Activated CD8-positive, alpha-beta T cell treated with anti-CD3 and anti-CD28 coated beads for 36 hours (primary cell): ENCODE measurements around the gene SPO11. TPM values are rescaled to one million over a fixed set of nuclear protein-coding genes. Genes with fewer than 3 reads are reported as not detected.

Source experiments
- ATAC-seq: fragments of 200-7000 bp; cut with Tn5 transposase; one replicate; pipeline ENCODE4 v1.10.0; 2021; ENCODE audit warnings: mild to moderate bottlenecking, moderate library complexity
- CTCF ChIA-PET: fragments of 350-600 bp; sonication (Branson Sonifier 250); formaldehyde crosslinking; loops from one replicate; lab custom pipeline; 2021; ENCODE audit warnings: antibody characterized with exemption; lab: Charles Lee
- POLR2A ChIA-PET: fragments of 350-600 bp; sonication (Branson Sonifier 250); formaldehyde crosslinking; loops from one replicate; lab custom pipeline; 2021; ENCODE audit warnings: antibody characterized with exemption; lab: Charles Lee
- DNase-seq: peaks from one replicate; pipeline ENCODE4 v3.0.0-alpha.2; 2020
- H3K27ac Mint-ChIP-seq: one replicate; pipeline ENCODE4 v1.8.0; 2021; ENCODE audit warnings: mild to moderate bottlenecking, mixed read lengths
- H3K27me3 Mint-ChIP-seq: one replicate; pipeline ENCODE4 v1.8.0; 2021; ENCODE audit warnings: mixed read lengths
- H3K36me3 Mint-ChIP-seq: one replicate; pipeline ENCODE4 v1.8.0; 2021; ENCODE audit warnings: low read depth, mixed read lengths
- H3K4me1 Mint-ChIP-seq: one replicate; pipeline ENCODE4 v1.8.0; 2021; ENCODE audit warnings: low read depth, mixed read lengths
- H3K4me3 Mint-ChIP-seq: one replicate; pipeline ENCODE4 v1.8.0; 2021; ENCODE audit warnings: mild to moderate bottlenecking, moderate library complexity, mixed read lengths
- H3K9me3 Mint-ChIP-seq: one replicate; pipeline ENCODE4 v1.8.0; 2021; ENCODE audit warnings: mixed read lengths
- CTCF ChIP-seq: fragments of 200-600 bp; IDR thresholded peaks from one replicate; pipeline ENCODE4 v1.8.0; 2022; ENCODE audit warnings: antibody characterized with exemption, mild to moderate bottlenecking
- intact Hi-C: fragments of 100-400 bp; cut with micrococcal nuclease; formaldehyde crosslinking; loops from one replicate; pipeline ENCODE4 v1.10.0; 2022
- total RNA-seq, 2 experiments: library from RNA; stranded (reverse); gene quantifications; one replicate each; pipeline ENCODE4 v1.2.3, GENCODE V29; 2021

The SPO11 gene
- total RNA-seq, 2 experiments from 2014 or later = not detected

- ChIA-PET CTCF (interaction anchor here (1.4 kb wide), 1 partner anchor 11 kb away, joined by 6 read pairs; no protein-coding TSS in a partner anchor), POLR2A (no interaction called here)
- peaks cover 56% of the 10 kb centered on the region for H3K36me3 Mint-ChIP-seq
- no peak for ATAC-seq
- no peaks in the 10 kb centered on the region for H3K9me3 Mint-ChIP-seq
- H3K27me3 Mint-ChIP-seq = no peaks in the 10 kb centered on the region
- peak overlapping the region; percentile 6 for H3K27ac Mint-ChIP-seq
- H3K4me3 Mint-ChIP-seq = no peak overlapping the region
- no peak for DNase-seq
- intact Hi-C loops = no loop called here
- H3K4me1 Mint-ChIP-seq = peaks cover 16% of the 10 kb centered on the region
- TF ChIP-seq CTCF = no peak
Observed at GRCh38 chr20:57371363-57371762, 41.8 kb downstream of the SPO11 start.

GRCh38 chr20:57372157-57372556 lies 42.6 kb downstream of the SPO11 start:
- no peak for DNase-seq
- Mint-ChIP-seq H3K36me3 (peaks cover 54% of the 10 kb centered on the region), H3K4me1 (peaks cover 16% of the 10 kb centered on the region), H3K9me3 (no peaks in the 10 kb centered on the region), H3K27ac (no peak overlapping the region), H3K27me3 (no peaks in the 10 kb centered on the region), H3K4me3 (no peak overlapping the region)
- no peak for ATAC-seq
- intact Hi-C loops = no loop called here
- ChIA-PET POLR2A (interaction anchor here (1.0 kb wide), 1 partner anchor 18 kb away, joined by 3 read pairs; no protein-coding TSS in a partner anchor), CTCF (interaction anchor here (1.4 kb wide), 1 partner anchor 10 kb away, joined by 6 read pairs; no protein-coding TSS in a partner anchor)
- no peak for TF ChIP-seq CTCF

GRCh38 chr20:57372581-57373350 lies 43.2 kb downstream of the SPO11 start:
- peaks cover 16% of the 10 kb centered on the region for H3K4me1 Mint-ChIP-seq
- TF ChIP-seq CTCF = no peak
- no peak for ATAC-seq

GRCh38 chr20:57374343-57374930 lies 44.8 kb downstream of the SPO11 start:
- H3K9me3 Mint-ChIP-seq = no peaks in the 10 kb centered on the region
- H3K4me3 Mint-ChIP-seq = no peak overlapping the region
- ChIA-PET CTCF (interaction anchor here (2.2 kb wide), 1 partner anchor 24 kb away, joined by 9 read pairs; no protein-coding TSS in a partner anchor), POLR2A (interaction anchor here (0.6 to 3.5 kb wide), 5 partner anchors 15 to 271 kb away, joined by 3 to 12 read pairs (median 3); no protein-coding TSS in a partner anchor)
- no peaks in the 10 kb centered on the region for H3K27me3 Mint-ChIP-seq
- H3K4me1 Mint-ChIP-seq = peaks cover 26% of the 10 kb centered on the region
- DNase-seq (peak; percentile 26), ATAC-seq (no peak)
- intact Hi-C loops = no loop called here
- TF ChIP-seq CTCF = no peak
- H3K36me3 Mint-ChIP-seq = peaks cover 59% of the 10 kb centered on the region
- H3K27ac Mint-ChIP-seq = peak overlapping the region; percentile 41

More at GRCh38 chr20:57372581-57373350, 43.2 kb downstream of the SPO11 start:
- Mint-ChIP-seq H3K9me3 (no peaks in the 10 kb centered on the region), H3K4me3 (no peak overlapping the region), H3K27ac (no peak overlapping the region), H3K27me3 (no peaks in the 10 kb centered on the region), H3K36me3 (peaks cover 58% of the 10 kb centered on the region)
- ChIA-PET CTCF (interaction anchor here (1.4 kb wide), 1 partner anchor 9 kb away, joined by 6 read pairs; no protein-coding TSS in a partner anchor), POLR2A (interaction anchor here (1.0 to 2.3 kb wide), 2 partner anchors 17 to 18 kb away, joined by 3 to 6 read pairs; no protein-coding TSS in a partner anchor)
- intact Hi-C loops = no loop called here
- DNase-seq = no peak
